ENCODE results near the gene LRRC53. TPM values are rescaled to one million over a fixed set of nuclear protein-coding genes. Genes with fewer than 3 reads are reported as not detected.

Gene LRRC53
- total RNA-seq (2021; ENCODE audit: unreplicated experiment) (not detected), Bru-seq, nascent RNA (not detected), BruChase-seq, experiment 1, labeled RNA remaining after a 2-hour chase (not detected), BruChase-seq, experiment 2, labeled RNA remaining after a 6-hour chase (not detected)
- not detected for polyA plus RNA-seq (2012; ENCODE audit: insufficient read length)
- long read RNA-seq, result 0 reads

- no TSS peak for BruUV-seq (replicated peaks)
- Histone ChIP-seq H3K27me3 (ENCODE audit: control insufficient read depth, insufficient read depth, low read length) (no peaks in the 10 kb centered on the region), H3K36me3 (ENCODE audit: control insufficient read depth, insufficient read depth, low read length) (no peaks in the 10 kb centered on the region), H3K27ac (ENCODE audit: low read length) (no peak within 1 kb of the TSS), H3K4me3 (ENCODE audit: low read depth in 2 of 2, low read length in 2 of 2) (no peak within 1 kb of the TSS), H3K4me1 (ENCODE audit: control insufficient read depth, insufficient read depth, low read length) (no peaks in the 10 kb centered on the region), H3K9me3 (ENCODE audit: control insufficient read depth, insufficient read depth, low read depth, low read length) (no peaks in the 10 kb centered on the region)
- intact Hi-C loops (cut with micrococcal nuclease; ENCODE audit: unreplicated experiment), result no loop called here
- TF ChIP-seq TCF7L2 (IDR thresholded peaks at IDR 0.05; ENCODE audit: low read depth, low read length) (no peak), REST (IDR thresholded peaks at IDR 0.05; ENCODE audit: insufficient read depth in 1 of 2, low read depth in 2 of 2, low read length in 1 of 2) (no peak), CTCF (IDR thresholded peaks at IDR 0.05) (no peak), SIN3A (IDR thresholded peaks at IDR 0.05; ENCODE audit: borderline replicate concordance, insufficient read depth, low read depth, low read length) (no peak), POLR2AphosphoS5 (IDR thresholded peaks at IDR 0.05; ENCODE audit: low read depth, low read length) (no peak)
- ChIA-PET CTCF (no interaction called here), POLR2A (no interaction called here)
- DNase-seq (ENCODE audit: low read depth, low spot score) (no peak), ATAC-seq (no peak)
- in situ Hi-C loops (cut with HindIII; ENCODE audit: low pct_unique_long_range_greater_than_20kb, low sequenced_read_pairs), result no loop called here
Measured at GRCh38 chr1:74512170-74512915, at the start of gene LRRC53. LRRC53 (minus strand) TSS chr1:74512611; CDS start chr1:74483349, 29,262 bp downstream.

GRCh38 chr1:74549932-74550331, 37.5 kb upstream of the LRRC53 start:
- no peak overlapping the region for H3K4me3 ChIP-seq (ENCODE audit: low read depth in 2 of 2, low read length in 2 of 2)
- H3K36me3 ChIP-seq (ENCODE audit: control insufficient read depth, insufficient read depth, low read length), result no peaks in the 10 kb centered on the region
- intact Hi-C loops (cut with micrococcal nuclease; ENCODE audit: unreplicated experiment) (no loop called here), in situ Hi-C loops (cut with HindIII; ENCODE audit: low pct_unique_long_range_greater_than_20kb, low sequenced_read_pairs) (no loop called here)
- TF ChIP-seq TCF7L2 (IDR thresholded peaks at IDR 0.05; ENCODE audit: low read depth, low read length) (no peak), SIN3A (IDR thresholded peaks at IDR 0.05; ENCODE audit: borderline replicate concordance, insufficient read depth, low read depth, low read length) (no peak), REST (IDR thresholded peaks at IDR 0.05; ENCODE audit: insufficient read depth in 1 of 2, low read depth in 2 of 2, low read length in 1 of 2) (no peak), CTCF (IDR thresholded peaks at IDR 0.05) (no peak), POLR2AphosphoS5 (IDR thresholded peaks at IDR 0.05; ENCODE audit: low read depth, low read length) (no peak)
- DNase-seq (ENCODE audit: low read depth, low spot score) (no peak), ATAC-seq (no peak)
- no TSS peak for BruUV-seq (replicated peaks)
- no peaks in the 10 kb centered on the region for H3K27me3 ChIP-seq (ENCODE audit: control insufficient read depth, insufficient read depth, low read length)
- no peaks in the 10 kb centered on the region for H3K4me1 ChIP-seq (ENCODE audit: control insufficient read depth, insufficient read depth, low read length)
- no peaks in the 10 kb centered on the region for H3K9me3 ChIP-seq (ENCODE audit: control insufficient read depth, insufficient read depth, low read depth, low read length)
- POLR2A ChIA-PET, result no interaction called here
- CTCF ChIA-PET, result no interaction called here
- H3K27ac ChIP-seq (ENCODE audit: low read length), result no peak overlapping the region
